HUES6 (cell line): ENCODE measurements around the gene LRIG1.

ENCODE experiments used
- H3K27ac ChIP-seq: 2 replicates; pipeline ENCODE4 v1.7.0; 2013; ENCODE audit warnings: low read depth, mild to moderate bottlenecking, low read length, inconsistent platforms
- H3K27me3 ChIP-seq: 2 replicates; pipeline ENCODE4 v1.6.1; 2013; ENCODE audit warnings: low read length; ENCODE audit not compliant: control insufficient read depth, insufficient read depth
- H3K36me3 ChIP-seq: 2 replicates; pipeline ENCODE4 v1.6.1; 2013; ENCODE audit warnings: low read length; ENCODE audit not compliant: control insufficient read depth, insufficient read depth
- H3K4me1 ChIP-seq: 2 replicates; pipeline ENCODE4 v1.6.1; 2013; ENCODE audit warnings: low read length; ENCODE audit not compliant: control insufficient read depth, insufficient read depth
- H3K4me3 ChIP-seq: 2 replicates; pipeline ENCODE4 v1.5.1; 2013; ENCODE audit warnings: low read depth, low read length
- H3K9ac ChIP-seq: one replicate; pipeline ENCODE4 v1.6.1; 2013; ENCODE audit warnings: mild to moderate bottlenecking, low read length
- H3K9me3 ChIP-seq: 2 replicates; pipeline ENCODE4 v1.6.1; 2013; ENCODE audit warnings: low read depth, low read length; ENCODE audit not compliant: control insufficient read depth, insufficient read depth

The LRIG1 gene

GRCh38 chr3:66495668-66496045, 5.2 kb downstream of the LRIG1 start:
- H3K27ac ChIP-seq: no peak overlapping the region; the same call in 1 of the 2 replicates
- no peaks in the 10 kb centered on the region for H3K9me3 ChIP-seq
- H3K27me3 ChIP-seq: no peaks in the 10 kb centered on the region
- H3K4me3 ChIP-seq: peak overlapping the region; percentile 98; the same call in 1 of the 2 replicates
- H3K4me1 ChIP-seq: peaks cover 82% of the 10 kb centered on the region
- H3K36me3 ChIP-seq: no peaks in the 10 kb centered on the region
- H3K9ac ChIP-seq: no peak overlapping the region

- Histone ChIP-seq H3K4me1 (peaks cover 87% of the 10 kb centered on the region), H3K27me3 (no peaks in the 10 kb centered on the region), H3K9me3 (no peaks in the 10 kb centered on the region), H3K36me3 (no peaks in the 10 kb centered on the region), H3K27ac (no peak overlapping the region), H3K9ac (no peak overlapping the region), H3K4me3 (peak overlapping the region; percentile 98; the same call in 1 of the 2 replicates)
Observed at GRCh38 chr3:66494959-66495667, 5.7 kb downstream of the LRIG1 start.

- H3K4me1 ChIP-seq: peaks cover 88% of the 10 kb centered on the region
- no peaks in the 10 kb centered on the region for H3K27me3 ChIP-seq
- H3K9me3 ChIP-seq: no peaks in the 10 kb centered on the region
- H3K36me3 ChIP-seq: no peaks in the 10 kb centered on the region
- no peak overlapping the region for H3K9ac ChIP-seq
- H3K4me3 ChIP-seq: 0 out of 2 replicates have a peak overlapping the region, but pooled peaks have one; percentile 0
- no peak overlapping the region for H3K27ac ChIP-seq
Observed at GRCh38 chr3:66493458-66494099, 7.2 kb downstream of the LRIG1 start.

- no peak overlapping the region for H3K9ac ChIP-seq
- no peak overlapping the region for H3K4me3 ChIP-seq
- no peak overlapping the region for H3K27ac ChIP-seq
- H3K9me3 ChIP-seq: no peaks in the 10 kb centered on the region
- no peaks in the 10 kb centered on the region for H3K36me3 ChIP-seq
- H3K27me3 ChIP-seq: no peaks in the 10 kb centered on the region
- peaks cover 82% of the 10 kb centered on the region for H3K4me1 ChIP-seq
Observed at GRCh38 chr3:66492672-66493071, 8.2 kb downstream of the LRIG1 start.

GRCh38 chr3:66492071-66492470, 8.8 kb downstream of the LRIG1 start:
- Histone ChIP-seq H3K27ac (no peak overlapping the region), H3K4me1 (peaks cover 82% of the 10 kb centered on the region), H3K9me3 (no peaks in the 10 kb centered on the region), H3K9ac (no peak overlapping the region), H3K27me3 (no peaks in the 10 kb centered on the region), H3K36me3 (no peaks in the 10 kb centered on the region), H3K4me3 (no peak overlapping the region)

GRCh38 chr3:66490984-66491383, 9.8 kb downstream of the LRIG1 start:
- Histone ChIP-seq H3K9me3 (no peaks in the 10 kb centered on the region), H3K36me3 (no peaks in the 10 kb centered on the region), H3K27me3 (no peaks in the 10 kb centered on the region), H3K9ac (no peak overlapping the region), H3K4me3 (no peak overlapping the region), H3K4me1 (peaks cover 80% of the 10 kb centered on the region), H3K27ac (peak overlapping the region; percentile 24; the same call in 1 of the 2 replicates)

GRCh38 chr3:66490214-66490613, 10.6 kb downstream of the LRIG1 start:
- Histone ChIP-seq H3K27me3 (no peaks in the 10 kb centered on the region), H3K4me1 (peaks cover 80% of the 10 kb centered on the region), H3K4me3 (no peak overlapping the region), H3K9ac (no peak overlapping the region), H3K9me3 (no peaks in the 10 kb centered on the region), H3K27ac (no peak overlapping the region), H3K36me3 (no peaks in the 10 kb centered on the region)

GRCh38 chr3:66489581-66489980, 11.2 kb downstream of the LRIG1 start:
- H3K9me3 ChIP-seq: no peaks in the 10 kb centered on the region
- no peak overlapping the region for H3K9ac ChIP-seq
- no peak overlapping the region for H3K4me3 ChIP-seq
- no peaks in the 10 kb centered on the region for H3K27me3 ChIP-seq
- no peaks in the 10 kb centered on the region for H3K36me3 ChIP-seq
- H3K27ac ChIP-seq: no peak overlapping the region
- peaks cover 76% of the 10 kb centered on the region for H3K4me1 ChIP-seq

GRCh38 chr3:66489115-66489514, 11.7 kb downstream of the LRIG1 start:
- H3K27ac ChIP-seq: no peak overlapping the region
- H3K9me3 ChIP-seq: no peaks in the 10 kb centered on the region
- peaks cover 76% of the 10 kb centered on the region for H3K4me1 ChIP-seq

GRCh38 chr3:66488492-66488891, 12.3 kb downstream of the LRIG1 start:
- Histone ChIP-seq H3K9ac (no peak overlapping the region), H3K36me3 (no peaks in the 10 kb centered on the region), H3K4me3 (no peak overlapping the region), H3K4me1 (peaks cover 77% of the 10 kb centered on the region), H3K27me3 (no peaks in the 10 kb centered on the region), H3K27ac (no peak overlapping the region), H3K9me3 (no peaks in the 10 kb centered on the region)

More at GRCh38 chr3:66489115-66489514, 11.7 kb downstream of the LRIG1 start:
- no peak overlapping the region for H3K9ac ChIP-seq
- H3K27me3 ChIP-seq: no peaks in the 10 kb centered on the region
- H3K36me3 ChIP-seq: no peaks in the 10 kb centered on the region
- H3K4me3 ChIP-seq: no peak overlapping the region

GRCh38 chr3:66487465-66487864, 13.4 kb downstream of the LRIG1 start:
- peaks cover 76% of the 10 kb centered on the region for H3K4me1 ChIP-seq
- no peaks in the 10 kb centered on the region for H3K27me3 ChIP-seq
- H3K27ac ChIP-seq: no peak overlapping the region
- H3K4me3 ChIP-seq: no peak overlapping the region
- no peaks in the 10 kb centered on the region for H3K36me3 ChIP-seq
- no peaks in the 10 kb centered on the region for H3K9me3 ChIP-seq
- no peak overlapping the region for H3K9ac ChIP-seq
